HL-60 (cell line): Measurements from ENCODE around the gene MAOA.

Source experiments
- DNase-seq, 2 experiments: peaks; one replicate each; pipeline ENCODE4 v3.0.0-alpha.2; 2010 to 2020; ENCODE audit warnings: low read depth in 1 of 2, low spot score in 1 of 2
- H3K27ac ChIP-seq: fragments of 250-450 bp; sonication (Bioruptor Pico); replicated peaks from 2 replicates; pipeline ENCODE4 v1.5.1; 2020; ENCODE audit warnings: mild to moderate bottlenecking, moderate library complexity
- H3K27me3 ChIP-seq: fragments of 250-450 bp; sonication (Bioruptor Pico); 2 replicates; pipeline ENCODE4 v1.5.1; 2021; ENCODE audit warnings: mild to moderate bottlenecking, moderate library complexity; ENCODE audit not compliant: insufficient read depth, poor library complexity, severe bottlenecking
- H3K4me3 ChIP-seq: replicated peaks from 2 replicates; pipeline ENCODE4 v1.5.1; 2011; ENCODE audit warnings: mild to moderate bottlenecking, control low read depth, low read length; ENCODE audit not compliant: insufficient read depth
- CTCF ChIP-seq: IDR thresholded peaks from one replicate; pipeline ENCODE4 v1.5.1; 2011; ENCODE audit warnings: low read length, control low read depth, inconsistent platforms; ENCODE audit not compliant: insufficient read depth
- GABPA ChIP-seq: IDR thresholded peaks from 2 replicates; pipeline ENCODE4 v1.6.1; 2012; ENCODE audit warnings: low read depth
- POLR2AphosphoS5 ChIP-seq: IDR thresholded peaks from 2 replicates; pipeline ENCODE4 v1.6.1; 2012; ENCODE audit warnings: low read depth
- REST ChIP-seq: IDR thresholded peaks from 2 replicates; pipeline ENCODE4 v1.6.1; 2012; ENCODE audit warnings: low read depth; ENCODE audit not compliant: insufficient replicate concordance
- SPI1 ChIP-seq: IDR thresholded peaks from 2 replicates; pipeline ENCODE4 v1.6.1; 2012; ENCODE audit warnings: low read depth, mild to moderate bottlenecking, borderline replicate concordance

The MAOA gene

GRCh38 chrX:43702079-43702524 is 46.0 kb downstream of the MAOA start:
- no peak overlapping the region for H3K4me3 ChIP-seq
- no peak overlapping the region for H3K27ac ChIP-seq
- DNase-seq, result no peak
- H3K27me3 ChIP-seq, result no peaks in the 10 kb centered on the region
- TF ChIP-seq REST, result no peak
- TF ChIP-seq GABPA, result no peak
- TF ChIP-seq CTCF, result no peak
- no peak for TF ChIP-seq POLR2AphosphoS5
- no peak for TF ChIP-seq SPI1

GRCh38 chrX:43702660-43703059 is 46.6 kb downstream of the MAOA start:
- H3K4me3 ChIP-seq, result no peak overlapping the region
- no peak overlapping the region for H3K27ac ChIP-seq
- no peak for DNase-seq

More at GRCh38 chrX:43702660-43703059, 46.6 kb downstream of the MAOA start:
- no peaks in the 10 kb centered on the region for H3K27me3 ChIP-seq
- TF ChIP-seq SPI1, result no peak
- TF ChIP-seq CTCF, result no peak
- no peak for TF ChIP-seq REST
- TF ChIP-seq GABPA, result no peak
- no peak for TF ChIP-seq POLR2AphosphoS5
